Fibroblast of lung (primary cell): ENCODE measurements around the gene VPS50. TPM values are rescaled to one million over a fixed set of nuclear protein-coding genes. Genes with fewer than 3 reads are reported as not detected.

Experiments used
- DNase-seq, 2 donors: peaks; one replicate each; pipeline versions ENCODE4 v3.0.0 to v3.0.0-alpha.2; 2010; ENCODE audit warnings: low read depth in 2 of 2
- H2AFZ ChIP-seq: 2 replicates; pipeline ENCODE4 v1.5.1; 2012; ENCODE audit warnings: low read length, control low read depth, inconsistent platforms
- H3K27ac ChIP-seq: 2 replicates; pipeline ENCODE4 v1.5.1; 2011; ENCODE audit warnings: low read length, control low read depth; ENCODE audit not compliant: insufficient read depth
- H3K27me3 ChIP-seq: 2 replicates; pipeline ENCODE4 v1.5.1; 2011; ENCODE audit warnings: mild to moderate bottlenecking, low read length; ENCODE audit not compliant: control insufficient read depth, insufficient read depth
- H3K36me3 ChIP-seq: 2 replicates; pipeline ENCODE4 v1.5.1; 2011; ENCODE audit warnings: low read length; ENCODE audit not compliant: control insufficient read depth, insufficient read depth
- H3K4me1 ChIP-seq: 2 replicates; pipeline ENCODE4 v1.5.1; 2011; ENCODE audit warnings: low read length; ENCODE audit not compliant: control insufficient read depth, insufficient read depth; ENCODE audit errors: extremely low read depth
- H3K4me2 ChIP-seq: 2 replicates; pipeline ENCODE4 v1.5.1; 2011; ENCODE audit warnings: low read length, control low read depth; ENCODE audit not compliant: insufficient read depth; ENCODE audit errors: extremely low read depth
- H3K4me3 ChIP-seq, 4 experiments: fragments of 200-600 bp in 1 of 4; sonication (generic) in 1 of 4; replicated peaks in 1 of 4; 2 replicates each; pipeline ENCODE4 v1.5.1; 2011 to 2016; ENCODE audit warnings: low read length in 4 of 4, low read depth in 3 of 4, mild to moderate bottlenecking in 3 of 4, control low read depth in 2 of 4, inconsistent platforms in 1 of 4, mixed read lengths in 1 of 4; ENCODE audit not compliant: insufficient read depth in 1 of 4; ENCODE audit errors: control extremely low read depth in 1 of 4
- H3K79me2 ChIP-seq: 2 replicates; pipeline ENCODE4 v1.5.1; 2012; ENCODE audit warnings: mild to moderate bottlenecking, low read length, inconsistent platforms; ENCODE audit not compliant: control insufficient read depth, insufficient read depth
- H3K9ac ChIP-seq: 2 replicates; pipeline ENCODE4 v1.5.1; 2011; ENCODE audit warnings: mild to moderate bottlenecking, low read length, control low read depth; ENCODE audit not compliant: insufficient read depth
- H3K9me3 ChIP-seq: 2 replicates; pipeline ENCODE4 v1.5.1; 2012; ENCODE audit warnings: low read depth, low read length; ENCODE audit not compliant: control insufficient read depth, insufficient read depth
- H4K20me1 ChIP-seq: 2 replicates; pipeline ENCODE4 v1.5.1; 2011; ENCODE audit warnings: low read length; ENCODE audit not compliant: control insufficient read depth, insufficient read depth; ENCODE audit errors: extremely low read depth
- EZH2 ChIP-seq: IDR thresholded peaks from 2 replicates; pipeline ENCODE4 v1.5.1; 2012; ENCODE audit warnings: low read length, control low read depth, mild to moderate bottlenecking; ENCODE audit errors: missing control alignments
- polyA plus RNA-seq, 2 donors: library from polyadenylated mRNA; depleted of rRNA in 1 of 2; stranded (reverse) in 1 of 2; unstranded in 1 of 2; fragments of >200 nt; gene quantifications; 2 replicates each; pipeline ENCODE4 v1.2.1, GENCODE V29; 2011 to 2012; ENCODE audit warnings: missing spikeins in 1 of 2
- total RNA-seq: library from RNA; depleted of rRNA; stranded (reverse); fragments of >200 nt; gene quantifications from 2 replicates; pipeline ENCODE4 v1.2.1, GENCODE V29; 2014
- TF ChIP-seq, protein P1 (sequence below), 2 donors: IDR thresholded peaks in 1 of 2; conservative IDR thresholded peaks in 1 of 2; 1 replicate in 1 of 2; 2 replicates in 1 of 2; pipeline ENCODE4 v1.5.1; 2011 to 2012; ENCODE audit warnings: low read length in 2 of 2, control low read depth in 1 of 2, inconsistent platforms in 1 of 2, low read depth in 1 of 2, mild to moderate bottlenecking in 1 of 2

Gene VPS50
- total and polyA plus RNA-seq, 2 donors (not counting 1 experiment from before 2014, with no cell fraction given): 16.1 to 46.4 TPM

GRCh38 chr7:93310346-93310745, 78.2 kb downstream of the VPS50 start:
- Histone ChIP-seq H3K9ac (no peak overlapping the region), H4K20me1 (no peaks in the 10 kb centered on the region), H3K4me2 (no peak overlapping the region), H3K79me2 (no peaks in the 10 kb centered on the region), H3K4me3 (no peak overlapping the region), H3K27me3 (no peaks in the 10 kb centered on the region), H3K4me1 (peaks cover 4% of the 10 kb centered on the region), H3K27ac (no peak overlapping the region), H3K36me3 (no peaks in the 10 kb centered on the region), H2AFZ (no peak overlapping the region), H3K9me3 (no peaks in the 10 kb centered on the region)
- peak in 1 of 2 donors; percentile 66 for DNase-seq
- TF ChIP-seq, protein P1, sequence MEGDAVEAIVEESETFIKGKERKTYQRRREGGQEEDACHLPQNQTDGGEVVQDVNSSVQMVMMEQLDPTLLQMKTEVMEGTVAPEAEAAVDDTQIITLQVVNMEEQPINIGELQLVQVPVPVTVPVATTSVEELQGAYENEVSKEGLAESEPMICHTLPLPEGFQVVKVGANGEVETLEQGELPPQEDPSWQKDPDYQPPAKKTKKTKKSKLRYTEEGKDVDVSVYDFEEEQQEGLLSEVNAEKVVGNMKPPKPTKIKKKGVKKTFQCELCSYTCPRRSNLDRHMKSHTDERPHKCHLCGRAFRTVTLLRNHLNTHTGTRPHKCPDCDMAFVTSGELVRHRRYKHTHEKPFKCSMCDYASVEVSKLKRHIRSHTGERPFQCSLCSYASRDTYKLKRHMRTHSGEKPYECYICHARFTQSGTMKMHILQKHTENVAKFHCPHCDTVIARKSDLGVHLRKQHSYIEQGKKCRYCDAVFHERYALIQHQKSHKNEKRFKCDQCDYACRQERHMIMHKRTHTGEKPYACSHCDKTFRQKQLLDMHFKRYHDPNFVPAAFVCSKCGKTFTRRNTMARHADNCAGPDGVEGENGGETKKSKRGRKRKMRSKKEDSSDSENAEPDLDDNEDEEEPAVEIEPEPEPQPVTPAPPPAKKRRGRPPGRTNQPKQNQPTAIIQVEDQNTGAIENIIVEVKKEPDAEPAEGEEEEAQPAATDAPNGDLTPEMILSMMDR (conservative IDR thresholded peaks at IDR 0.05 in 1 of 2, IDR thresholded peaks at IDR 0.05 in 1 of 2; ENCODE audit: low read depth in 1 of 2, low read length in 2 of 2): no peak
- no peak for TF ChIP-seq EZH2

- TF ChIP-seq, protein P1 (conservative IDR thresholded peaks at IDR 0.05 in 1 of 2, IDR thresholded peaks at IDR 0.05 in 1 of 2; ENCODE audit: low read depth in 1 of 2, low read length in 2 of 2): no peak
- no peak for TF ChIP-seq EZH2
- H3K27me3 ChIP-seq: no peaks in the 10 kb centered on the region
- H3K9me3 ChIP-seq: no peaks in the 10 kb centered on the region
- no peaks in the 10 kb centered on the region for H4K20me1 ChIP-seq
- H3K4me2 ChIP-seq: no peak overlapping the region
- no peak overlapping the region for H2AFZ ChIP-seq
- H3K27ac ChIP-seq: no peak overlapping the region
- no peak overlapping the region for H3K4me3 ChIP-seq
- no peak for DNase-seq
- no peak overlapping the region for H3K9ac ChIP-seq
- H3K79me2 ChIP-seq: no peaks in the 10 kb centered on the region
- H3K4me1 ChIP-seq: peaks cover 6% of the 10 kb centered on the region
- H3K36me3 ChIP-seq: no peaks in the 10 kb centered on the region
These were observed 82.3 kb downstream of the VPS50 start for GRCh38 chr7:93314449-93314848.

DNA sequence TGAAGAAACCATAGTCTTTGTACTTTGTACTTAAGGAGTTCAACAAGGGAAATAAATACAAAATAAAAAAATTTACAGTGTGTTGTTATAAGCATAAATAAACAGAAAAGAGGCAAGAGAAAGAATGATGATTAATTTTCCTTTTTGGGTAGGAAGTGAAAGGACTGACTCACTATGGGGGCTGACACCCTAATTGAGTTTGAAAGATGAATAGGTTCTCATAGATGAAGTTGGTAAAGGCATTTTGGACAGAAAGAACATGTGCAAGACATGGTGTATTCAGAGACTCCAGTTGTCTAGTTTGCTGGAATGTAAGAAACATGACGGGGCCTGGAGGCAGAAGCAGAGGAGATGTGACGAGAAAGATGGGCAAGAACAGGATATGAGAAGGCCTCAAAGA, 83.7 kb downstream of the VPS50 start:
- Histone ChIP-seq H3K36me3 (no peaks in the 10 kb centered on the region), H4K20me1 (no peaks in the 10 kb centered on the region), H3K9ac (no peak overlapping the region), H3K4me3 (no peak overlapping the region), H3K27ac (no peak overlapping the region), H3K79me2 (no peaks in the 10 kb centered on the region), H3K9me3 (no peaks in the 10 kb centered on the region), H2AFZ (no peak overlapping the region), H3K4me2 (no peak overlapping the region), H3K27me3 (no peaks in the 10 kb centered on the region), H3K4me1 (peaks cover 6% of the 10 kb centered on the region)
- TF ChIP-seq, protein P1 (conservative IDR thresholded peaks at IDR 0.05 in 1 of 2, IDR thresholded peaks at IDR 0.05 in 1 of 2; ENCODE audit: low read depth in 1 of 2, low read length in 2 of 2): no peak
- no peak for TF ChIP-seq EZH2
- peak in 1 of 2 donors; percentile 49 for DNase-seq
